Large intestine (tissue), 3 donors: Measurements from ENCODE around the gene WNT9B. TPM values are rescaled to one million over a fixed set of nuclear protein-coding genes. Genes with fewer than 3 reads are reported as not detected.
A peak's percentile ranks its signal among the peaks of the same experiment; 100 is the strongest.
"Not testable (repeated sequence)": the region's sequence is repeated elsewhere in the genome, so short reads cannot be mapped to it uniquely, and the experiment has no call there.

Source experiments
- DNase-seq, 2 donors: peaks; one replicate each; pipeline versions ENCODE4 v3.0.0 to v3.0.0-alpha.2; 2013
- H3K27ac ChIP-seq: one replicate; pipeline ENCODE4 v1.5.1; 2013; ENCODE audit warnings: low read length
- H3K27me3 ChIP-seq: 2 replicates; pipeline ENCODE4 v1.6.1; 2013; ENCODE audit warnings: low read length; ENCODE audit not compliant: control insufficient read depth, insufficient read depth
- H3K36me3 ChIP-seq: 2 replicates; pipeline ENCODE4 v1.6.1; 2013; ENCODE audit warnings: low read length; ENCODE audit not compliant: control insufficient read depth, insufficient read depth
- H3K4me1 ChIP-seq: one replicate; pipeline ENCODE4 v1.6.1; 2013; ENCODE audit warnings: low read length; ENCODE audit not compliant: control insufficient read depth, insufficient read depth
- H3K4me3 ChIP-seq: one replicate; pipeline ENCODE4 v1.5.1; 2013; ENCODE audit warnings: low read length
- H3K9me3 ChIP-seq: one replicate; pipeline ENCODE4 v1.6.1; 2013; ENCODE audit warnings: mild to moderate bottlenecking, low read depth, low read length, moderate library complexity; ENCODE audit not compliant: control insufficient read depth
- WGBS: methylation state at CpG from one replicate; pipeline ENCODE4 v1.1.5; 2013; ENCODE audit warnings: low lambda C conversion rate; ENCODE audit not compliant: insufficient coverage; 5-methylcytosine and 5-hydroxymethylcytosine counted together
- polyA plus RNA-seq: library from polyadenylated mRNA; unstranded; fragments of 120-200 nt; gene quantifications from one replicate; pipeline ENCODE4 v1.2.1, GENCODE V29; 2013

Gene WNT9B
- polyA plus RNA-seq, 1 donor, result not detected

DNA sequence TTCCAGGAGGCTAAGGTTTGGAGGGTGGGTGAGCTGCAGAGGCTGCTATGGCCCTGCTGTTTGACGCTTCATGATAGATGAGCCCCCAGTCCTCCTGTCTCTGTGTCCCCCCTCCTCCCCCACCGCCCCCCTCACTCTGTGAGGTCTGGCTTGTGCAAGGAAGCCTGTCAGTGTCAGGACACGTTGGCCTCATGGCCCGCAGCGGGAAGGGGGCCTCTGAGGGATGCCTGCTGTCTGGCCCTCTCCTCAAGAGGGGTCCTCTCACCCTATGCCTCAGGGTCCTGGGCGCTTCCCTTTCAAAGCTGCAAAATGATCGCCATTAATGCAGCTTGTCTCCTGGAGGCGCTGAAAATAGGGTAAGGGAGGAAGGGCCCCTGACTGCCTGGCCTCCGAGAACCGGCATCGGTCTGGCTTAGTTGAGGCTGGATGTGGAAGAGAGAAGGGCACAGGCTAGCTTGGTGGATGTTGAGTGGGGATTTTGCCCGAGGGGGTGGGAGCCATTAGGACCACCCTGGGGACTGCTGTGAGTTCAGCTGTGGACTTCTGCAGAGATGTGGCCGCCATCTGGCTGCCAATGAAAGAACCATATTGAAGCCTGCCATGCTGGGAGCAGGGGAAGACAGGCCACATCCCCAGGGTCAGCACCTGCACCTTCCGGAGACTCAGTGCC lies 56.8 kb downstream of the WNT9B start:
- Histone ChIP-seq H3K9me3 (no peaks in the 10 kb centered on the region), H3K27me3 (peaks cover 6% of the 10 kb centered on the region), H3K4me1 (no peaks in the 10 kb centered on the region), H3K36me3 (no peaks in the 10 kb centered on the region), H3K4me3 (no peak overlapping the region), H3K27ac (no peak overlapping the region)
- DNase-seq, result no peak
- WGBS, result no CpG with 5 or more reads among the region's 14 CpGs

DNA sequence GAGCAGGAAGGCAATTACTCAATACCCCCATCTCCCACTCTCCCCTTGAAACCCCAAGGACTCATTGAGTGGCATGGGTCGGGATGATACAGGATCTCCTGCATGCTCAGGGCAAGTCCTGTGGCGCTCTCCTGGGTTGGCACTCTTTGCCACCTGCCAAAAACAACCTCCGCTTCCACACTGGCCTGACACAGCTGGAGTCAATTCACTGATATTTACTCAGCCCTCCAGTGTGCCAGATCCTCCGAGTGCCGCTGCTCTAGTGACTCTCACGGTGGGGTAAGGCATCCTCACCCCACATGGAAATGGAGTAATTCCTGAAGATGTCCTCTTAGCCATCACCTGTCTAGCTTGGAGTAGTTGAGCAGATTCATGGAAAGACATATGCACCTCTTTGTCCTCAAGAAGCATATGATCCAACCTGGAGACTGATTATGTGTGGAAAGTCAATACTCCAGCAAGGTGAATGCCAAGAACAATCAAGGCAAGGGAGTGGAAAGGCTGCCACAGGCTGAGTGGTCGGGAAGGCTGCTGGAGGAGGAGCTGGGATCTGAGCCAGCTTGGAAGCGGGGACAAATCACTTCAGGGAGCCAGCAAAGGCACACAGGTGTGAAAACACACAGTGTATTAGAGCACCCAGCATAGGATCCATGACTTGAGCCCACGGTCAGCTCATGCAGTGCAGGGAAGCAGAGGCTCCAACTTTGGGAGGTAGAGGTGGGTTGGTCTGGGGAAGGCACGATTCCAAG lies 59.0 kb downstream of the WNT9B start:
- WGBS, result no CpG with 5 or more reads among the region's 10 CpGs

DNA sequence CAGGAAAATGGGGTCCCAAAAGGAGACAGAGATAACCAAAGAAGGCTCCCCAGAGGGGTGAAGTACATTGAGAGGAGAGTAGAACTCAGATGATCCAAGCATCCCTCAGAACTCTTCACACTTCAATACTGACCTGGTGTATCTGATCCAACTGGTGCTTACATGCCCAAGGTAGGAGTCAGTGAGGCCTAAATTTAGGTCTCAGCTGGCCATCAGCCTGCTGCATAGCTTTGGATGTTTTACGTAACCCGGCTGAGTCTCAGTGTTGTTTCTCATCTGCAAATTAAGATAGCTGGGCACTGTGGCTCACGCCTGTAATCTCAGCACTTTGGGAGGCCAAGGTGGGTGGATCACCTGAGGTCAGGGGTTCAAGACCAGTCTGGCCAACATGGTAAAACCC lies 59.9 kb downstream of the WNT9B start:
- no peak overlapping the region for H3K4me3 ChIP-seq

More for the DNA sequence above, 59.0 kb downstream of the WNT9B start:
- H3K9me3 ChIP-seq, result no peaks in the 10 kb centered on the region
- H3K4me1 ChIP-seq, result no peaks in the 10 kb centered on the region
- peaks cover 8% of the 10 kb centered on the region for H3K27me3 ChIP-seq
- H3K4me3 ChIP-seq, result no peak overlapping the region
- no peak overlapping the region for H3K27ac ChIP-seq
- no peaks in the 10 kb centered on the region for H3K36me3 ChIP-seq
- no peak for DNase-seq

DNA sequence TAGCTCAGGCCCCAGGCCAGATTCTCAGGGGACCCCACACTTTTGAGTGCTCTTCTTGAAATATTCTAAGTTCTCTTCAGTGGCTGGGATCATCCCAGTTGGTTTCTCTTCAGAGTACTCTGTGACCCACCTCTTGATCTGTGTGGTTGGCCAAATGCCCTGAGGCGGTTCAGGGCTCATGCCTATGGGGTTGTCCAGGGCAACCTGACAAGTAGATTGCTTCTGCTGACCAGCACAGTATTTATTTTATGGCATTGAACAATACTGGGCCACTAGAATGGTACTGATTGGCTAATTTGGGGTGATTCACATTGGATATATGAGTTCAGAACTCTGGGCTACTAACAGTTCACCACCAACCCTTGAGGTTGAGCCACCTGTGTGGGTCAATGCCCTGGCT lies 64.2 kb downstream of the WNT9B start:
- H3K36me3 ChIP-seq, result no peaks in the 10 kb centered on the region
- WGBS, result no CpG with 5 or more reads among the region's 1 CpG
- H3K9me3 ChIP-seq, result no peaks in the 10 kb centered on the region
- no peak overlapping the region for H3K27ac ChIP-seq
- H3K27me3 ChIP-seq, result peaks cover 5% of the 10 kb centered on the region
- no peaks in the 10 kb centered on the region for H3K4me1 ChIP-seq
- no peak for DNase-seq
- no peak overlapping the region for H3K4me3 ChIP-seq

More for the DNA sequence above, 59.9 kb downstream of the WNT9B start:
- Histone ChIP-seq H3K4me1 (no peaks in the 10 kb centered on the region), H3K27me3 (peaks cover 8% of the 10 kb centered on the region), H3K9me3 (no peaks in the 10 kb centered on the region), H3K36me3 (no peaks in the 10 kb centered on the region), H3K27ac (no peak overlapping the region)
- DNase-seq, result no peak
- WGBS, result no CpG with 5 or more reads among the region's 3 CpGs

DNA sequence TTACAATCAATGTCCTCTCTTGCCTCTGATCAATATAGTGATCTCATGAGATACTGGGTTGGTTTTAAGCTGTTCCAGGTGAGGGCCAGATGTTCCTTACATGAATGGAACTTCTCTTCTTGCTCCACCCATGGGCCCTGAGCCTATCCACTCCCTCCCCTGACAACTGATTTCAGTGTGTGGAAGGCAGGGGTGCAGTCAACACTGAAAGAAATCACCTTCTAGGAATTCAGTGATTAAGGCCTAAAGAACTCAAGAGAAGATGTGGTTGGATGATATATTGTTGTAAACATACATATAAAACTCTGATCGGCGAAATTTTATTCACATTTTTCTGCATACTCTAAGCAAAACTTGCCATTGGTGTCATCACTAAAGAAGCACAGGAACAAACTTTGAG lies 64.8 kb downstream of the WNT9B start:
- H3K4me3 ChIP-seq, result no peak overlapping the region
- H3K27me3 ChIP-seq, result peaks cover 5% of the 10 kb centered on the region
- H3K9me3 ChIP-seq, result no peaks in the 10 kb centered on the region
- H3K27ac ChIP-seq, result no peak overlapping the region
- H3K4me1 ChIP-seq, result no peaks in the 10 kb centered on the region
- no peak for DNase-seq
- no CpG with 5 or more reads among the region's 2 CpGs for WGBS
- no peaks in the 10 kb centered on the region for H3K36me3 ChIP-seq

DNA sequence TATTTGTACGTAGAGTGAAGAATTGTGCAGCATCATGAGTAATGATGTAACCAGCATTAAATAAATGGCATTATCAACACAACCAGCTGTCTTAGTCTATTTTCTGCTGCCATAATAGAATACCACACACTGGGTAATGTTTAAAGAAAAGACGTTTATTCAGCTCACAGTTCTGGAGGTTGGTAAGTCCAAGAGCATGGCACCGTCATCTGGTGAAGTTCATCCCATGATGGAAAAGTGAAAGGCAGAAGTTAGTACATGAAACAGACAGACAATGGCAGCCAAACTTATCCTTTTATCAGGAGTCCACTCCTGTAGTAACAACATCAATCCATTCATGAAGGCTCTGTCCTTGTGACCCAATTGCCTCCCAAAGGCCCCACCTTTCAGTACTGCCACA lies 65.2 kb downstream of the WNT9B start:
- no peak for DNase-seq
- no peak overlapping the region for H3K4me3 ChIP-seq
- H3K36me3 ChIP-seq, result no peaks in the 10 kb centered on the region
- H3K27me3 ChIP-seq, result peaks cover 3% of the 10 kb centered on the region
- no peaks in the 10 kb centered on the region for H3K4me1 ChIP-seq
- H3K27ac ChIP-seq, result no peak overlapping the region
- WGBS, result no CpG with 5 or more reads among the region's 3 CpGs
- no peaks in the 10 kb centered on the region for H3K9me3 ChIP-seq

DNA sequence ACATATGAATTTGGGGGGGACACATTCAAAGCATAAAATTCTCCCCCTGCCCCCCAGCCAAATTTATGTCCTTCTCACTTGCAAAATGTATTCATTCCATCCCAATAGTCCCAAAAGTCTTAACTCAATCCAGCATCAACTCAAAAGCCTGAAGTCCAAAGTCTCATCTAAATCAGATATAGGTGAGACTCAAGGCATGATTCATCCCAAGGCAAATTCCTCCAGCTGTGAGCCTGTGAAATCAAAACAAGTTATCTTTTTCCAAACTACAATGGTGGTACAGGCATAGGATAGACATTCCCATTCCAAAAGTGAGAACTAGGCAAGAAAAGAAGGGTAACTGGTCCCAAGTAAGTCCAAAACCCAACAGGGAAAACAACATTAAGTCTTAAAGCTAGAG lies 65.7 kb downstream of the WNT9B start:
- no peaks in the 10 kb centered on the region for H3K9me3 ChIP-seq
- no peak overlapping the region for H3K4me3 ChIP-seq
- H3K36me3 ChIP-seq, result no peaks in the 10 kb centered on the region
- no peak for DNase-seq
- peaks cover 3% of the 10 kb centered on the region for H3K27me3 ChIP-seq
- H3K27ac ChIP-seq, result no peak overlapping the region
- H3K4me1 ChIP-seq, result no peaks in the 10 kb centered on the region

DNA sequence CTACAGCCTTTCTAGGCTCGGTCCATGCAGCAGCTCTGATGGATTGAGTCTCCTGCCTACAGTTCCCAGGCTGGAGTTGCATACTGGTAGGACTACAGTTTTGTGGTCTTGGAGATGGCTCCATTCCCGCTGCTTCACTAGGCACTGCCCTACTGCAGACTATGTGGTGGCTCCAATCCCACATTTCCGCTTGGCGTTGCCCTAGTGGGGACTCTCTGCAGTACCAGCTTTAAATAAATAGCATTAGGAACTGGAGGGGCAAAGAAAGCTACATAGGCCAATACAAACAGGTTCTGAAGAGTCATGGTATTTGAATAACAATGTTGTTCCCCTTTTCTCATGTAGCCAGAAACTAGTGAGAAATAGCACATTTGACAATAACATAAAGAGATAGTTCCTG lies 66.1 kb downstream of the WNT9B start:
- WGBS, result no CpG with 5 or more reads among the region's 4 CpGs
- Histone ChIP-seq H3K27me3 (peaks cover 3% of the 10 kb centered on the region), H3K27ac (no peak overlapping the region), H3K9me3 (no peaks in the 10 kb centered on the region), H3K36me3 (no peaks in the 10 kb centered on the region), H3K4me3 (no peak overlapping the region), H3K4me1 (no peaks in the 10 kb centered on the region)
- no peak for DNase-seq

DNA sequence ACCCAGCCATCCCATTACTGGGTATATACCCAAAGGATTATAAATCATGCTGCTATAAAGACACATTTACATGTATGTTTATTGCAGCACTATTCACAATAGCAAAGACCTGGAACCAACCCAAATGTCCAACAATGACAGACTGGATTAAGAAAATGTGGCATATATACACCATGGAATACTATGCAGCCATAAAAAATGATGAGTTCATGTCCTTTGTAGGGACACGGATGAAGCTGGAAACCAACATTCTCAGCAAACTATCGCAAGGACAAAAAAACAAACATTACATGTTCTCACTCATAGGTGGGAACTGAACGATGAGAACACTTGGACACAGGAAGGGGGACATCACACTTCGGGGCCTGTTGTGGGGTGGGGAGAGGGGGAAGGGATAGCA lies 70.6 kb downstream of the WNT9B start:
- DNase-seq, H3K27ac ChIP-seq, H3K27me3 ChIP-seq, H3K36me3 ChIP-seq, H3K4me3 ChIP-seq, H3K9me3 ChIP-seq: not testable (repeated sequence)
- WGBS, result no CpG with 5 or more reads among the region's 4 CpGs
- peaks cover 15% of the 10 kb centered on the region for H3K4me1 ChIP-seq

DNA sequence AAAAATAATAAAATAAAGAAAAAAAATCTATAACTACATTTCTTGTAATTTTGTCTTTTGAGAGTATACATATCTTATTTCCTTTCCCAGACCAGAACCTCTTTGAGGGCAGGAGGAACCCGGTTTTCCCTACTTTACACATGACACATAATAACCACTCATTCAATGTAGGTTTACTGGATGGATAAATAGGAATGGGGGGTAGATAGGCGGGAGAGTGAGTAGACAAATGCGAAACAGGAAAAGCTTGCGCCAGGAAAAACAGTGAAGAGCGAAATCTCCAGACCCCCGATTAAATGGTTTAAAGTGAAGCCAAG lies 71.1 kb downstream of the WNT9B start:
- WGBS, result 0% methylated on average over 3 of the region's 6 CpGs
- no peaks in the 10 kb centered on the region for H3K36me3 ChIP-seq
- peaks cover 19% of the 10 kb centered on the region for H3K4me1 ChIP-seq
- no peaks in the 10 kb centered on the region for H3K27me3 ChIP-seq
- peak overlapping the region; percentile 95 for H3K27ac ChIP-seq
- peak overlapping the region; percentile 99 for H3K4me3 ChIP-seq
- no peak for DNase-seq
- H3K9me3 ChIP-seq, result no peaks in the 10 kb centered on the region
